OCI-LY3 (cell line): Measurements from ENCODE around the gene RNU1-2.

ENCODE experiments used
- CTCF ChIP-seq: fragments of 200-600, 300-600 bp; sonication (generic); IDR thresholded peaks from 2 replicates; pipeline ENCODE4 v1.5.1; 2014; ENCODE audit warnings: antibody characterized with exemption, low read length, low read depth
- EZH2phosphoT487 ChIP-seq: fragments of 200-600 bp; shearing (Covaris generic); IDR thresholded peaks from 2 replicates; pipeline ENCODE4 v1.6.1; 2018; ENCODE audit warnings: antibody characterized with exemption, mixed run types, low read depth

GRCh38 chr1:16913833-16914662 is 18.3 kb downstream of the RNU1-2 start:
- TF ChIP-seq CTCF (0 out of 2 replicates have a peak, but pooled peaks have one; percentile 5), EZH2phosphoT487 (no peak)
